PC-3 (cell line): ENCODE measurements around the gene GZF1.

Source experiments
- CTCF ChIP-seq: fragments of 300-600 bp; sonication (generic); conservative IDR thresholded peaks from 2 replicates; pipeline ENCODE4 v1.5.1; 2017; ENCODE audit warnings: antibody characterized with exemption, low read depth, mild to moderate bottlenecking, low read length
- EZH2 ChIP-seq: fragments of 300-600 bp; sonication (generic); IDR thresholded peaks from one replicate; pipeline ENCODE4 v1.6.1; 2017; ENCODE audit warnings: antibody characterized with exemption, mild to moderate bottlenecking, low read length; ENCODE audit not compliant: unreplicated experiment

GRCh38 chr20:23369072-23369823 is 7.3 kb downstream of the GZF1 start:
- no peak for TF ChIP-seq CTCF
- TF ChIP-seq EZH2, result no peak
